Central memory CD4-positive, alpha-beta T cell (primary cell): Measurements from ENCODE around the gene IL18BP.

Source experiments
- DNase-seq: peaks from one replicate; pipeline ENCODE4 v3.0.0; 2022
- total RNA-seq, 3 experiments: gene quantifications; one replicate each; lab custom pipeline; 2026; lab: John Stamatoyannopoulos, UW

The IL18BP gene
- 12.1 to 26.4 (median 17.0) reads per million in 3 experiments for total RNA-seq

GRCh38 chr11:71998649-71999310, at the start of gene IL18BP:
TSS of gene IL18BP (plus strand) at chr11:71998909. CDS start at chr11:71999985, 1,076 bp downstream.
- peak; percentile 32 for DNase-seq

- DNase-seq, result no peak
Measured at GRCh38 chr11:71949034-71949433, 49.7 kb upstream of the IL18BP start.

- DNase-seq, result no peak
Measured at GRCh38 chr11:71951741-71952310, 46.9 kb upstream of the IL18BP start.

GRCh38 chr11:71955898-71956456, 42.7 kb upstream of the IL18BP start:
- no peak for DNase-seq

GRCh38 chr11:71962428-71963038, 36.2 kb upstream of the IL18BP start:
- DNase-seq, result no peak

GRCh38 chr11:71963468-71963867, 35.2 kb upstream of the IL18BP start:
- no peak for DNase-seq

GRCh38 chr11:71964641-71965040, 34.1 kb upstream of the IL18BP start:
- DNase-seq, result no peak

GRCh38 chr11:71971680-71972079, 27.0 kb upstream of the IL18BP start:
- no peak for DNase-seq

- DNase-seq, result no peak
Measured at GRCh38 chr11:71976551-71976950, 22.2 kb upstream of the IL18BP start.

GRCh38 chr11:71977090-71977489, 21.6 kb upstream of the IL18BP start:
- no peak for DNase-seq

- peak; percentile 18 for DNase-seq
Measured at GRCh38 chr11:71977743-71978418, 20.8 kb upstream of the IL18BP start.

GRCh38 chr11:71979094-71979493, 19.6 kb upstream of the IL18BP start:
- no peak for DNase-seq

GRCh38 chr11:71979602-71980001, 19.1 kb upstream of the IL18BP start:
- no peak for DNase-seq

- no peak for DNase-seq
Measured at GRCh38 chr11:71986131-71986530, 12.6 kb upstream of the IL18BP start.

GRCh38 chr11:71987521-71987920, 11.2 kb upstream of the IL18BP start:
- no peak for DNase-seq

GRCh38 chr11:71988050-71988449, 10.7 kb upstream of the IL18BP start:
- no peak for DNase-seq

- DNase-seq, result no peak
Measured at GRCh38 chr11:71990701-71991100, 8.0 kb upstream of the IL18BP start.

GRCh38 chr11:71991494-71991893, 7.2 kb upstream of the IL18BP start:
- no peak for DNase-seq

- DNase-seq, result no peak
Measured at GRCh38 chr11:71992136-71992730, 6.5 kb upstream of the IL18BP start.

GRCh38 chr11:71994786-71995185, 3.9 kb upstream of the IL18BP start:
- DNase-seq, result no peak

GRCh38 chr11:71995726-71996291, 2.9 kb upstream of the IL18BP start:
- DNase-seq, result no peak

- no peak for DNase-seq
Measured at GRCh38 chr11:71996517-71996916, 2.2 kb upstream of the IL18BP start.

GRCh38 chr11:71996946-71997345, 1.8 kb upstream of the IL18BP start:
- DNase-seq, result no peak
